Effector CD4-positive, alpha-beta T cell (primary cell): Measurements from ENCODE around the gene CACNB3.
A peak's percentile ranks its signal among the peaks of the same experiment; 100 is the strongest.

Source experiments
- DNase-seq: peaks from one replicate; pipeline ENCODE4 v3.0.0-alpha.2; 2020
- total RNA-seq: gene quantifications from one replicate; lab custom pipeline; 2026; lab: John Stamatoyannopoulos, UW

Gene CACNB3
- 3.4 reads per million, percentile 13 among the genes with 10 or more reads in this experiment for total RNA-seq

DNA sequence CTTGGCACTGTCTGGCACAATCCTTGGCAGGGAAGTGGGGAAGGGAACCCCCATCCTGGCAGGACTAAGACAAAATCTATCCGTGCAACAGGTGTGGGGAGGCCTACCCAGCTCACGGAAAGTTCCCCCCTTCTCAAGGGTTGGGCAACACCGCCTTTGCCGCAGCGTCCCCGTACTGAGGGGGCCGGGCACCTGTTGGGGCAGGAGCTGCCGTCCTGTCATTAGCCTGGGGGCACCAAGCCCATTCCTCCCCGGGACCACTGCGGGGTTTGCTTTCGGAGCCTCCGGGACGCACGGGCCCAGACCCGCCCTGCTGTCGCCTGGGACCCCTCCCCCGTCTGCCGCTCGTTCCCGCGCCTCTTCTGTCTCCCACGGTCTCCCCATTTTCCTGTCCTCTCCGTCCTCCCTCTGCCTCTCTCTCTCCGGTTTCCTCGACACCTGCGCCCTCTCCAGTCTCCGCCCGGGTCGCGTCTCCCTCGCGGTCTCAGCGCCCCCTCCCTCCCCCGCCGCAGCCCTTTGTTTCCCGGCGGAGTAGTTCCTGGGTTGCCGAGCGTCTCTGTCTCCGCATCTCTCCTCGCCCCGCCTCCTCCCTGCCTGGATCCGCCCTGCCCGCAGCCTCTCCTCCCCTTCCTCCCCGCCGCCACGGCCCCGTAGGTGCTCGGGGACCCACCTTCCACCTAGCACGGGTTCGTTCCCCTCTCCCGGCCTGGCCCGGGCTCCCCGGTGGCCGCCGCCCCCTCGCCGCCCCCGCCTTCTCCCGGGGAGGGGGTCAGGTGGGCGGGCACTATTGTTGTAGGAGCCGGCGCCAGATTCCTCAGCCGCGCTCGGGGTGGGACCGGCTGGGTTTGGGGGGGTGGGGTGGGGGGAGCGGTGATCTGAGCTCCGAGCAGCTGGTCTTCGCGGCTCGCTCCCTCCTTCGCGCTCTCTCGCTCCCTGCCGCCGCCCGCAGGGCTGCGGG, at the start of gene CACNB3:
TSS of gene CACNB3 (plus strand) at position 624 of the 958 bp plus-strand sequence. CDS start 434 bp downstream, outside the sequence.
- DNase-seq, result peak; percentile 74

DNA sequence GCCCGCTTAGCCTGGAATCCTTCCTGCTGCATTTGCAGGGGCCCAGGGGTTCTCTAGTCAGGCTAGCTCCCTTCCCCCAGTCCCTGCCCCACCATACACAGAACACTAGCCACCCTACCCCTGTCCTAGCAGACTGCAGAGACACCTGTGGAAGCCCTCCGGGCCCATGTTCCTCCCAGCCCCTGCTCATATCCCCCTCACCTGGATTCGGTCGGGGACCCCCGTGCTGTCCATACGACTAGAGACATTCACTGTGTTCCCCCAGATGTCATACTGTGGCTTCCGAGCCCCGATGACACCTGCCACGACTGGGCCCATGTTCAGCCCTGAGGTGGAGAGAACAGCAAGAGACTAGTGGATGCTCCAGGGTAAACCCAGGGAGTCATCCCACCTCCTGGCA, 49.6 kb upstream of the CACNB3 start:
- DNase-seq, result no peak

DNA sequence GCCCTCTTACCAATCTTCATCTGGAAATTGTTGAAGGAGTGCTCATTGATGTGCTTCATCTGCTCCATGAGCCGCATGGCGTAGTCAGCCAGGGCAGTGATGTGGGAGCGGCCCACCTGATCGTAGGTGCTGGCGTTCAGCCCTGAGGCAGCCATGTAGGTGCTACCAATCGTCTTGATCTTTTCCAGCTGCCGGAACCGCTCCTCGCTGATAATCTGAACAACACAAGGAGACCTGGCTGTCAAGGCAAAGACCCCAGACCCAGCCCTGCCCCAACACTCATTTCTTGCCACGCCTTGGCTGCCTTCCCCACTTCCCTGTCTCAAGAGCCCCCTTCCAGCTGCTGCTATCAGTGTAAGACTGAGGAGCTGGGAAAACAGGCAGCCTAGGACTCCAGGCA, 47.5 kb upstream of the CACNB3 start:
- no peak for DNase-seq

DNA sequence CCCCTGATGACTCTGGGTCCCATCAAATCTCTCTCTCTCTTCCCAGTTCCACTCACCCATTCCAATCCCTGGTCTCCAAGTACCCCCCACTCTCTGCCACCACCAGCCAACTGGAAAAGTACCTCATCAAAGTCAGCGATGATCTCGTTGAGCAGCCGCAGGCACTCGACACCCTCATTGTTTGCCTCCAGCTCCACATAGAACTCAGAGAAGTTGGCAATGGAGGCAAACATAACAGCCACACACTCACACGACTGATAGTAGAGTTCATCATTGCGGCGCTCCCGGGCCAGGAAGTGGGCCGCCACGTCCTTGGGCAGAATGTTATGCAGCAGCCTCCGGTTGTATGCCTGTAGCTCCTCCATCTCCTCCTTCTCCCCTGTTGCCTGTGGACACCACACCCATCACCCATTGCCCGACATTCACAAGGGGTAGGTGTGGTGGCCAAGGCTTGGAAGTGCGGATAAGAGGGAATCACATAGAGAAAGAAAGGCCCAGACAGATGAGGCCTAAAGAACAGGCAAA, 46.6 kb upstream of the CACNB3 start:
- DNase-seq, result no peak

DNA sequence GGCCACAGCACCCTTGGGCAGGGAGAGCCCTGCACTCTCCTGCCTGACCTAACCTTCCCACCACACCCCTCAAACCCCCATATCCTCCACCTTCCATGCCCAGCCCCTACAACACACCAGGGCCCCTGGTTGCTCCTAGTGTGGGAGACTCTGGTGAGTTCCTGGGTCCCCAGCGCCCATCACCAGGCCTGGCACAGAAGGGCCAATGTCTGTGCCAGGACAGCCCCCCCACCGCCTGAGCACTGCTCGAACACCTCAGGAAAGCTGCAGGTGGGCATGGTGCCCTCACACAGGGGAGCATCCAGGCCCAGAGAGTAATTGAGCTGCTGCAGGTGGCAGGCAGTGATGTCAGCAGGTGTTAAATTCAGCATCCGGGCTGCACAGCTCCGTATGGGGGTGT, 44.6 kb upstream of the CACNB3 start:
- DNase-seq, result no peak

DNA sequence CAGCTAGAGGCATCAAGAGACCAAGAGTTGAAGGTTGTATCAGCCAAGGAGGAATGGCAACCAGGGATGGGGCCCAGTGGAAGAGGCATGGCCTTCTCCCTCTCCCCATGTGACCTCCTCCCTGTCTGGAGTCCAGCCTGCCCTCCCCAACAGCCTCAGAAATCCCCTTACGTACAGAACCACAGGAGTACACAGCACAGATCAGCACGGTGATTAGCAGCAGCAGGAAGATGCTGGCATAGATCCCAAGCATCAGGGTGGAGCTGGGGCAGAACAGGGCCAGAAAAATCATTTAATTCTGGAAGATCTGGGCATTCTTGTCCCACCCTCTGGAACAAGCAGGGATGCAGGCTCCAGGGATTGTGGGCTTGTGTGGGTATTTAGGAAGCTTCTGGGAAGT, 43.8 kb upstream of the CACNB3 start:
- DNase-seq, result no peak

DNA sequence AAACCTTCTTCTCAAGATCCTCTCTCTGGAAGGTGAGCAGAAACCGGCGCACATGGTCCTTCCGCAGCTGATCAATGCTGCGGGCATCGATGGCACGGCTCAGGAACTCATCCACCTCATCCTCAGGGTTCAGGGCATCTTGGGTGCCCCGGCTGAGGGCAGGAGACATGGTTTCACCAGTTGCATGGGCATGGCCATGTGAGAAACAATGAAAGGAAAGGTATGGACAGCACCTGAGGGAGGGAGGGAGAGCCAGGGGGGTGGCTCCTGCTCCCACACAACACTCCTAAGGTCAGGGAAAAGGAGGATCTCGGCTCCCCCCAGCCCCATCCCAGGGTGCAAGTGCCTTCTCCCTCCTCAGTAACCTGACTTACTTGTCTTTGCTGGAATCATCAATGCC, 43.0 kb upstream of the CACNB3 start:
- no peak for DNase-seq

DNA sequence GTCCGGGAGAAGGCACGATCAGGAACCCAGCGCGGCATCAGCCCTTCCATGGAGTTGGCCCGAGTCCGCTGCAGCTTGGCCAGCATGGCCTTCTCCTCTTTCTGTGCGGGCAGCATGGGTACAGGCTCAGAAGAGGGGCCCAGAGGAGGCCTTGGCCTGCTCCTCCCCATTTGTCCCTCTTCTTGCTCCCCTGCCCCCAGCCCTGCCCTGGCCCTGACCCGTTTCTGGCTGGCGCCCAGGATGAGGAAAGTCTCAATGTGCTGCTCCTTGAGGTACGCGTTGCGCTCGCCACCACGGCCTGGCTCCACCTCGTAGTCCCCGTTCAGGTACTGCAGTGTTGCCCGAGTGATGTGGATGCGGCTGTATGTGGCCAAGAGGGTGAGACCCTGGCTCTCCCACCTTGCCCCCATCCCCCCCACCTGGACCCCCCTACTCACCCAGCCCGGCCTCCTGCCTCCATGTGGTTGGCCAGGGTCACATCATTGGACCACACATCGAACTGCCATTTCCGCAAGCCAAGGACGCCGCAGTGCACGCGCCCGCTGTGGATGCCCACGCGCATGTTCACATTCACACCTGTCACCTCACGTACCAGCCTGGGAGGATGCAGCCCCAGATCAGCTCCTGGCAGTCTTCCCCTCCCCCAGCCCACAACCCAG, 42.2 kb upstream of the CACNB3 start:
- no peak for DNase-seq

DNA sequence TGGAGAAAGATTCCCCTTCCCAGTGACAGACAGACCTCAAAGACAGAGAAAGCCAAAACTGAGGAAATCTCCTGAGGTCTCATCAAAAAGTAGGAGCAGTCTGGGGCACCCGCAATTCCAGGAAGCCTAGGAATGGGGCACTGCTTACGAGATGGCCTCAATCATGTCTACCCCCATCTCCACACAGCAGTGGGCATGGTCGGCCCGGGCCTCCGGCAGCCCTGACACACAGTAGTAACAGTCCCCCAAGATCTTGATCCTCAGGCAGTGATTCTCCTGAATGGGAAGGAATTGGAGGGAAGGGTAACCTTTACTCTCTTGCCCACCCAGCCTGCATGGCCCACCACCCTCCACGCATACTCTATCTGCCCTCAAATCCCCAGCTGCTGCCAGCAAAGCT, 41.3 kb upstream of the CACNB3 start:
- no peak for DNase-seq

DNA sequence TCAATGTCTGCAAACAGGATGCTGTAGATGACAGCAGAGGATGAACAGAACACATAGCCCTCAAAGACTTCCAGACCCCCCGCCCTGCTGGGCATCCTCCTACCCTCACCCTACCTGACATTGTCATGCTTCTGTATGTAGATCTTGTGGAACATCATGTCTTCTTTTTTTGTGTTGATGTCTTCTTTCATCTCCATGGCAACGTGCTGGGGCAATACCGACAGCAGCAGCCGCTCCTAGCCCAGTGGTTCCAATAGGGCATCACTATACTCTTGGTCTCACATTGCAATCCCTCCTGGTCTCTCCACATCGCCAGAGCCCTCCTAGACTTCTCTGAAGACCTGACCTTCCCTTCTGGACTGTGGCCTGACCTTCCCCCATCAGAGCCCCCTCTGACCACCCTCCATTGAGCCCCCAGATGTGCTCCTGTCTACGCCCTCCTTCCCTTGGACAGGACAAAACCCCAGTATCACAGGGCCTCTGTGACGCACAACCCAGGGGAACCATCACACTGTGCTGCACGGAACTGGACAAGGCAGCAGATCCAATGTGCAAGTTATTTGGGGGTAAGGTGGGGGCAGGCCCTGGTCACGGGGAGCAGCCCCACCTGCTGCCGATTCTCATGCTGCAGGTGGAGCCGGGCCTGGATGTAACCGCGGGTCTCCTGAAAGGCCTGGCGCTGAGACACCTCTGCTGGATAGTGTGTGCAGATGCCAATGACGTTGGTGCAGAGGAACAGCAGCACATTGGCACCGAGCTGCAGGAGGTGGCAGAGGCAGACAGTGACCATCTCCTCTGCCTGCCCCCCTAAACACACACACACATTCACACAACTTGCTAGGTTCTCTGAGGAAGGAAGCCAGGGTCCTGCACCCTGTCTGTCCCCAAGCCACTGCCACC, 40.5 kb upstream of the CACNB3 start:
- no peak for DNase-seq

DNA sequence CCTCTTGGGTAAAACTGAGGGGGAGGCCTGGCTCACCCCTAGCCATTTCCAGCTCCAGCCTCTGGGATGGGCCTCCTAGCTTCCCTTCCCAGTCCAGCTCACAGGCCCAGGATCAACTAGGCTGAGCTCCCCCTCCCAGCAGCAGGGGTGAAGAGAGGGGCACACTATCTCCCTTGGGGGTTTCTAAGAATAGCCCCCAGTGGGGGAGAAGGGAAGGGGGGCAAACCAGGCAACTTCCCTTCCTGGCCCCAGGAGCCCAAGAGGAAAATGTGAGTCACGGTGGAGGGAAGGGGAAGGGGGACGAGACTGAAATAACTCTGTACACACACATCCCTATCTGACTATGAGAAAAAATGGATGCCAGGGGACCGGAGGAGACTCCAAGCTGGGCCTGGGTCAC, 38.4 kb upstream of the CACNB3 start:
- DNase-seq, result no peak

DNA sequence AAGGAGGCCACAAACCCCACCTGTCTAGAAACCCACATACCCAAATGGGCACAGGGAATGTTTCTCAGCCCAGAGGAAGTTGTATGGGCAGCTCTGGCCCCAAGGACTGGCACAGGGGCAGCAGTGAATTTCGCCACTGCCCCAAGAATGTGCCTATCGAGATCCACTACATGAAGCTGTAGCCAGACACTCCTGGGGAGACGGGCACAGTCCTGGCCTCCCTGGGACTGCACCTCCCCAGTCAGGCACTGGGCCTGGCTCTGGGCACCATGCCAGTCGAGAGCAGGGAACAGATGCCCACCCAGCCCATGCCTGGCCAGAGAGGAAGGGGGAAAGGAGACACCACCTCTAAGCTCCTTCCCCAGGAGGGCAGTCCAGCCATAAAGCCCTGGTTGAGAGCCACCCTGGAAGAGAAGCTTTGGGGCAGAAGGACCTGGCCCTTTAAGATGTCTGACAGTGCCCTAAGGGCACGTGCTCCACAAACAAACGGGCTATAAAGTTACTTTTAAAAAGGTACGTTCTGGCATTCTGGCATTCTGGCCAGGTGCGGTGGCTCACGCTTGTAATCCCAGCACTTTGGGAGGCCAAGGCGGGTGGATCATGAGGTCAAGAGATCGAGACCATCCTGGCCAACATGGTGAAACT, 37.8 kb upstream of the CACNB3 start:
- DNase-seq, result no peak

DNA sequence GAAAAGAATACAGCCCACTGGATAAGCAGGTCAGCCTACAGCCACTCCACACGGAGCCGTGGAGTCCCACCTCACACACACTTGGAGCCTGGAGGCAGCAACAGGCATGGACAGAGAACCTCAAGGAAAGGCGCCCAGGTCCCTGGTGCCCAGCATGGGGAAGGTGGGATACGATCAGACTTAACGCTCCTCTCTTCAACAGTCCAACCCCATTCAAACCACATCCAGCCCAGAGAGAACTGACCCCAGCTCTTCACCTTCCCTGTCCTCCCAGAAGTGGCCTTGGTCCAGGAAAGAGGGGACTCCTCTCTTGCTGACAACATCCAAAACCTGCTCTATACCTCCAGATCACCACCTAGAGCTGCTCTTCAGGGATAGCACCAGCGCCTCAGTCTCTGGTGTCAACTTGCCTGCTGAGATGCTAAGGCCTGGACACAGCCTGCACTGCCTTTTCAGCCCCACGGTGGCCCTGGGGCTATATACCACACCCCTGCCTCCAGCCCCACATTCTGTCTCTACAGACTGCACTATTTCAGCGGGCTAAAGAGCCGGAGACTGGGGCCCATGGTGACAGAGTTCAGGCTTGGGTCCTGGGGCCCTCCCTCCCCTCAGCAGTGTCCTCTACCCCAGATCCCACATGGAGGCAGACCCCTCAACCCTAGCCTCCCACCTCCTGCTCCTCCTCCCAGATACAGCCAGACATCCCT, 36.4 kb upstream of the CACNB3 start:
- DNase-seq, result no peak

DNA sequence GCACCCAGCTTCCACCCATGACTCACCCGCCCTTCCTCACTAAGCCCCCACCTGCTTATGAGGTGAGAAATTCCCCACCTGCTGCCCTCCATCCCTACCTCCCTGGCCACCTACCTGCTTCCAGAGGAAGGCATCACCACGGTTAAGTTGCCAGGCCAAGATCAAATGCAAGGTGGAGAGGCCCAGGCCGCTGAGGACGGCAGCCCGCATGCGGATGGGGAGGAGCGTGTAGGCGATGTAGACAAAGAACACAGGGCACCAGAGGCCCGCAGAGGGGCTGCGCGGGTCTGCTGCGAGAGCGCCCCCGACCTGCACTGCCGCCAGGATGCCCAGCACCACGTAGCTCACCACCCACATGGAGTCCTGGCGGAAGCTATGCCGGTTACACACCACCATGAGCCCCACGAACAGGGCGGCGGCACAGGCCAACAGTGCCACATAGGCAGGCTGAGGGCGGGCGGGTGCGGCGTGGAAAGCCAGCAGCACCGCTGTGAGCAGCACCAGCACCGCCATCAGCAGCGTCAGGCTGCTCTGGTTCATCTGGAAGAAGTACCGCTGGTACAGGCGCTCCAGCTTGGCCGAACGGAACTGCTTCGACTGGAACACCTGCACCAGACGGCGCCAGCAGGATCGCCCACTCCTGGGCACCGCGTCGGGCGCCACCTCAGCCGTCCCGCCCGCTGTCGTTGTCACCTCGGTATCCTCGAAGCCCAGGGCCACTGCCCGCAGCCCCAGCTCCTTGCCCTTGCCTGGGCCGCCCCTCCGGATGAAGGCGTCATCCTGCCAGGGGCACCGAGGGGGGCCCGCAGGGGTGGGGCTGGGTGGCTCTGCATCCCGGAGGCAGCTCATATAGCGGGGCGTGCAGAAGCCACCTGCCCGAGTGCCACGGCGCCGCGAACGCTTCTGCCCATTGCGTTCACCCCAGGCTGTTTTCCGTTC, 35.6 kb upstream of the CACNB3 start:
- DNase-seq, result no peak

DNA sequence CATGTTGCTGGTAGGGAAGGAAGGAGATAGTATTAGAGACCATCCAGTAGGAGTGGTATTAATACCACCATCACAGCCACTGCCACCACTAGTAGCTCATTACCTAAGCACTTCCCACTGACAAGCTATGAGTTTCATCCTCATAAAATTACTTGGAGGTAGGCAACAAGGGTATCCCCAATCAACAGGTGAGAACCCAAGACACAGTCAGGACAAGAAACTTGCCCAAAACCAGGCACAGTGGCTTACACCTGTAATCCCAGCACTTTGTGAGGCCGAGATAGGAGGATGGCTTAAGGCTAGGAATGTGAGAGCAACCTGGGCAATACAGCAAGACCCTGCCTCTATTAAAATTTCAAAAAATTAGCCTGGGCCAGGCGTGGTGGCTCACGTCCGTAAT, 34.9 kb upstream of the CACNB3 start:
- DNase-seq, result no peak

DNA sequence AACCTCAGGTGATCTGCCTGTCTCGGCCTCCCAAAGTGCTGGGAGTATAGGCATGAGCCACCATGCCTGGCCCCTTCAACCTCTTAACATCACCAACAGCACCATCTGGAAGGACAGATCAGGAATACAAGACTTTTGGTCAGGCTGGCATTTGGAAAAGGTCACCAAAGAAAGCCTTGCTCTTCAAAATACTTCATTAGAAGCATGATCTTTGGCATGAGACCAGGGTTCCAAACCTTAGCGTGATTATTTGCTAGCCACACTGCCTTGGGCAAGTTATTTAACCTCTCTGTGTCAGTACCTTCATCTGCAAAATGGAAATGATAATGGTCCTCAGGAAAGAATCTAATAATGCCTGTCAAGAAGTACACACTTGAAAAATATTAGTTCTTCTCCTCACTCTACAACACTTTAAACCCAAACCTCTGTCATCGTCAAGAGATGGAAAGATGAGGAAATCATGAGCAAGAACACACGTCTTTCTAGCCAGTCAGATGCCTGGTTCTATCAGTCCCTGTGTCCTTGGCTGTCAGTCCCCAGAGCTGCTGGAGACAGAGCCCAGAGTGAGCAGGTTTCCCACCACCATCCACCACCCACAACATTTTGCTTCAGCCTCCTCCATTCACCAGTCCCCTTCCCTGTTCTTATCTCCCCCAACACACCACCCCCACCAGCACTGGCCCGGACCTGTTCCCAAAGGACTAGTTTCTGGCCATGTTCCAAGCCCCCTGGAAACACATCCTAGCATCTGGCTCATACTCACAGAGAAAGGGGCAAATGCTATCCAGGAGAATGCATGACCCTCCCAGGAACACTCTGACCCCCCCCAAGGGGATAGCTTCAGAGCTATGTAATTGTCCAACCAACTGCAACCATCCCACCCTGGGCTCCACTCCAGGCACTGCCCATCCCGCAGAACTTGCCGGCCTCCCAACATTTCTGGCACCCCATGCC, 31.4 kb upstream of the CACNB3 start:
- no peak for DNase-seq

DNA sequence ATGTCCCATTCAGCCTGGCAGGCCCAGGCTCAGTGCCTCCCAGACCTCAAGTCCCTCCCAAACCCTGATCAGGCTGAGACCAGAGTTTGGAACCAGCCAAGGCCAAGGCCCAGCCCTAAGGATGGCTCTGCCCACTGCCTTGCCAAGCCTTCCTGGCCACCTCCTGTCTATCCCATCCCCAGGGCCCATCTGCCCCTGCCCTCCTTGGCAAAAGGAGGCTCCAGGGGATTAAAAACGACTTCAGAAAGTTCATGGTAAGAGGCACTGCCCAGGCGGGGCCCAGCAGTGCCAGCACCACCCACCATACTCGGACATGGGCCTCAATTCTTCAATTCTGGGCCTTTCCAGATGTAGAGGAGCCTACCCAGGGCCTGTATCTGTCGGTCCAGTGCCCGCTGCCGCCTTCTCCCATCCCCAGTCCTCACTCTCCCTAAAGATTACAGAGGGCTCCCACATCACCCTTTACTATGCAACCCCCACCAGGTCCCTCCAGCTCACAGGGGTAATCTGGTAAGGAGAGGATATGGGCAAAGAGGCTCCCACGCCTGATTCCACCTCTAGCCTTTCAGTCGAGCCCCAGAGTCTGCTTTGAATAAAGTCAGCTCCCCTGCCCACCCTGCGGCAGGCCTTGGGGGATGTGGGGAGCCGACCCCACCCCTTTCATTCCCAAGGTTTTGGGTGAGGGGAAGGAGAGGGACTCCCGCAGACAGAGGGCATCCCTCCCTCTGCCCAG, 30.3 kb upstream of the CACNB3 start:
- no peak for DNase-seq

DNA sequence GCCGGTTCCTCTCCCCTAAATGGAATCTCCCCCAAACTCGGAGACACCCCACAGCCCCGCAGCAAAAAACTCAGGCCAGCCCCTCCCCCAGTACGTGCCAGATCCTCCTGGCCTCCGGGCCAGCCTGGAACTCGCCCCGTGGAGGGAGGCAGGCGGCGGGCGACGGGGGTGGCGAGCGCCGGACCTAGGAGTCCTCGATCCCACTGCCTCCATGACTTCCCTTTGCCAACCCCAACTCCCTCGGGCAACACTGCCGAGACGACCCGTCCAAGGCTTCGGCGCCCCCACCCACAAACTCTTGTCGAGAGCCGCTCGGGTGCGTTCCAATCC, 29.8 kb upstream of the CACNB3 start:
- DNase-seq, result no peak
